Subcutaneous adipose tissue (tissue), 4 donors: ENCODE measurements around the gene PSME1. TPM values are rescaled to one million over a fixed set of nuclear protein-coding genes. Genes with fewer than 3 reads are reported as not detected.

ENCODE experiments used
- total RNA-seq, 4 donors: library from RNA; depleted of rRNA; stranded (reverse); fragments of >200 nt; gene quantifications; one replicate each; pipeline ENCODE4 v1.1.0, GENCODE V29; 2016
- TF ChIP-seq, protein P1 (sequence below): fragments of 450-650 bp; IDR thresholded peaks from one replicate; pipeline ENCODE4 v1.5.1; 2016; ENCODE audit warnings: low read depth, mild to moderate bottlenecking, control low read depth, antibody characterized with exemption, moderate library complexity

The PSME1 gene
- total RNA-seq, 4 donors from 2014 or later = 89.6 to 110 (median 99.7) TPM

GRCh38 chr14:24162093-24162492 is 26.1 kb downstream of the PSME1 start:
- TF ChIP-seq, protein P1, sequence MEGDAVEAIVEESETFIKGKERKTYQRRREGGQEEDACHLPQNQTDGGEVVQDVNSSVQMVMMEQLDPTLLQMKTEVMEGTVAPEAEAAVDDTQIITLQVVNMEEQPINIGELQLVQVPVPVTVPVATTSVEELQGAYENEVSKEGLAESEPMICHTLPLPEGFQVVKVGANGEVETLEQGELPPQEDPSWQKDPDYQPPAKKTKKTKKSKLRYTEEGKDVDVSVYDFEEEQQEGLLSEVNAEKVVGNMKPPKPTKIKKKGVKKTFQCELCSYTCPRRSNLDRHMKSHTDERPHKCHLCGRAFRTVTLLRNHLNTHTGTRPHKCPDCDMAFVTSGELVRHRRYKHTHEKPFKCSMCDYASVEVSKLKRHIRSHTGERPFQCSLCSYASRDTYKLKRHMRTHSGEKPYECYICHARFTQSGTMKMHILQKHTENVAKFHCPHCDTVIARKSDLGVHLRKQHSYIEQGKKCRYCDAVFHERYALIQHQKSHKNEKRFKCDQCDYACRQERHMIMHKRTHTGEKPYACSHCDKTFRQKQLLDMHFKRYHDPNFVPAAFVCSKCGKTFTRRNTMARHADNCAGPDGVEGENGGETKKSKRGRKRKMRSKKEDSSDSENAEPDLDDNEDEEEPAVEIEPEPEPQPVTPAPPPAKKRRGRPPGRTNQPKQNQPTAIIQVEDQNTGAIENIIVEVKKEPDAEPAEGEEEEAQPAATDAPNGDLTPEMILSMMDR = no peak

GRCh38 chr14:24164518-24164991 is 28.6 kb downstream of the PSME1 start:
- TF ChIP-seq, protein P1 = no peak

- TF ChIP-seq, protein P1 = no peak
These were observed 29.8 kb downstream of the PSME1 start for GRCh38 chr14:24165785-24166184.

- TF ChIP-seq, protein P1 = no peak
These were observed 31.6 kb downstream of the PSME1 start for GRCh38 chr14:24167469-24168114.

GRCh38 chr14:24171422-24172260 is 35.6 kb downstream of the PSME1 start, which contains the start of gene REC8:
Gene REC8, plus strand, starts transcription at chr14:24172080. Its CDS starts 473 bp downstream, at chr14:24172553.
- TF ChIP-seq, protein P1 = no peak

GRCh38 chr14:24172261-24172860 is 36.4 kb downstream of the PSME1 start:
- TF ChIP-seq, protein P1 = no peak

DNA sequence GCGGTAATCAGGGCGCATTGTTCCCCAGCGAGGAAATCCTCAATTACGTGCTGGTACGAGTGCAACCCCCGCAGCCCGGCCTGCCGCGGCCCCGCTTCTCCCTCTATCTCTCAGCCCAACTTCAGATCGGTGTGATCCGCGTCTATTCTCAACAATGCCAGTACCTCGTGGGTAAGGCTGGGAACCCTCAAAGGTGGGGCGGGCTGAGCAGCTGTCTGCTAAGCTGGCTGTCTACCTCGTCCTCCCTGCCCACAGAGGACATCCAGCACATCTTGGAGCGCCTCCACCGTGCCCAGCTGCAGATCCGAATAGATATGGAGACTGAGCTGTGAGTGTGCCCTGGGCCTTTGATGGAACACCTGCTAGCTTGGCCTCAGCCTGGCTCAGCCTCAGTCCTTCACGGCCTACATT is 36.9 kb downstream of the PSME1 start:
- TF ChIP-seq, protein P1 = no peak
